SK-N-SH (cell line): ENCODE results near the gene FBN1.

ENCODE experiments used
- CHD2 ChIP-seq: fragments of 150-350 bp; IDR thresholded peaks from 2 replicates; pipeline ENCODE4 v1.6.1; 2018; ENCODE audit warnings: low read length; ENCODE audit not compliant: partially characterized antibody
- EP300 ChIP-seq, 2 experiments: IDR thresholded peaks; 2 replicates each; pipeline versions ENCODE4 v1.4.0 to v1.6.1; 2012; ENCODE audit warnings: borderline replicate concordance in 1 of 2, low read depth in 1 of 2, low read length in 1 of 2
- FOXJ3 ChIP-seq: sonication (generic); formaldehyde crosslinking; IDR thresholded peaks from 2 replicates; pipeline ENCODE4 v1.5.1; 2020; ENCODE audit warnings: mild to moderate bottlenecking, missing genetic modification reagents
- FOXM1 ChIP-seq: IDR thresholded peaks from 2 replicates; pipeline ENCODE4 v1.4.0; 2012; ENCODE audit warnings: low read depth, mild to moderate bottlenecking
- NFIC ChIP-seq: IDR thresholded peaks from 2 replicates; pipeline ENCODE4 v1.4.0; 2012; ENCODE audit warnings: borderline replicate concordance
- RCOR1 ChIP-seq: fragments of 150-350 bp; IDR thresholded peaks from 2 replicates; pipeline ENCODE4 v1.6.1; 2017; ENCODE audit warnings: antibody characterized with exemption, low read length
- TEAD4 ChIP-seq: IDR thresholded peaks from 2 replicates; pipeline ENCODE4 v1.4.0; 2012; ENCODE audit warnings: mild to moderate bottlenecking, borderline replicate concordance; ENCODE audit not compliant: insufficient read depth
- TF ChIP-seq, protein P1 (sequence below): fragments of 200-600 bp; sonication (generic); IDR thresholded peaks from 2 replicates; pipeline ENCODE4 v1.6.1; 2017; ENCODE audit warnings: antibody characterized with exemption, mild to moderate bottlenecking, moderate library complexity
- TF ChIP-seq, protein P2 (sequence below): IDR thresholded peaks from 2 replicates; pipeline ENCODE4 v1.4.0; 2012; ENCODE audit warnings: low read depth
- TF ChIP-seq, protein P3 (sequence below): fragments of 150-350 bp; IDR thresholded peaks from 2 replicates; pipeline ENCODE4 v1.6.1; 2016; ENCODE audit warnings: mild to moderate bottlenecking, low read depth, low read length
- TF ChIP-seq, protein P4 (sequence below): IDR thresholded peaks from 2 replicates; pipeline ENCODE4; 2012
- TF ChIP-seq, protein P5 (sequence below): fragments of 150-350 bp; IDR thresholded peaks from 2 replicates; pipeline ENCODE4 v1.6.1; 2017; ENCODE audit warnings: antibody characterized with exemption, low read length, low read depth, borderline replicate concordance

DNA sequence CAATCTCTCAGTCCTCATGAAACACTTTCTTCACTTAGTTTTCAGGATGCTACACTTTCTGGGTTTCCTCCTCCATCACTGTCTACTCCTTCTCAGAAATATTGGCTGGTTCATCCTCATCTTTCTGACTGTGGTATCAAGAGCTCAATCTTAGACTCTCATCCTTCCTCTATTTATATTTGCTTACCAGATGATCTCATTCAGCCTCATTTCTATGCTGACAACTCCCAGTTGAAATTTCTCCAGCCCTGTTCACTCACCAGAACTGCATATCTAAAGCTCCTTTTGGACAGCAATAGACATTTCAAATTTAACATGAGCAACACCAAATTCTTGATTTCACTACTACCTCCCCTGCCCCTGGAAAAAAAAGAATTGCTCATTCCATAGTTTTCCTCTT, 48.0 kb upstream of the FBN1 start:
- TF ChIP-seq CHD2 (no peak), EP300 (IDR thresholded peaks at IDR 0.05; ENCODE audit: borderline replicate concordance in 1 of 2, low read depth in 1 of 2, low read length in 1 of 2) (peak in 1 of 2 experiments; percentile 86; a peak in 1 of 4 replicates), TEAD4 (peak; percentile 62; the same call in 1 of the 2 replicates), FOXM1 (no peak; the same call in 1 of the 2 replicates), NFIC (peak; percentile 79), RCOR1 (no peak), FOXJ3 (CRISPR knock-in tag) (no peak)
- TF ChIP-seq, protein P1, sequence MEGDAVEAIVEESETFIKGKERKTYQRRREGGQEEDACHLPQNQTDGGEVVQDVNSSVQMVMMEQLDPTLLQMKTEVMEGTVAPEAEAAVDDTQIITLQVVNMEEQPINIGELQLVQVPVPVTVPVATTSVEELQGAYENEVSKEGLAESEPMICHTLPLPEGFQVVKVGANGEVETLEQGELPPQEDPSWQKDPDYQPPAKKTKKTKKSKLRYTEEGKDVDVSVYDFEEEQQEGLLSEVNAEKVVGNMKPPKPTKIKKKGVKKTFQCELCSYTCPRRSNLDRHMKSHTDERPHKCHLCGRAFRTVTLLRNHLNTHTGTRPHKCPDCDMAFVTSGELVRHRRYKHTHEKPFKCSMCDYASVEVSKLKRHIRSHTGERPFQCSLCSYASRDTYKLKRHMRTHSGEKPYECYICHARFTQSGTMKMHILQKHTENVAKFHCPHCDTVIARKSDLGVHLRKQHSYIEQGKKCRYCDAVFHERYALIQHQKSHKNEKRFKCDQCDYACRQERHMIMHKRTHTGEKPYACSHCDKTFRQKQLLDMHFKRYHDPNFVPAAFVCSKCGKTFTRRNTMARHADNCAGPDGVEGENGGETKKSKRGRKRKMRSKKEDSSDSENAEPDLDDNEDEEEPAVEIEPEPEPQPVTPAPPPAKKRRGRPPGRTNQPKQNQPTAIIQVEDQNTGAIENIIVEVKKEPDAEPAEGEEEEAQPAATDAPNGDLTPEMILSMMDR = no peak
- TF ChIP-seq, protein P2, sequence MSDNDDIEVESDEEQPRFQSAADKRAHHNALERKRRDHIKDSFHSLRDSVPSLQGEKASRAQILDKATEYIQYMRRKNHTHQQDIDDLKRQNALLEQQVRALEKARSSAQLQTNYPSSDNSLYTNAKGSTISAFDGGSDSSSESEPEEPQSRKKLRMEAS = no peak
- TF ChIP-seq, protein P3, sequence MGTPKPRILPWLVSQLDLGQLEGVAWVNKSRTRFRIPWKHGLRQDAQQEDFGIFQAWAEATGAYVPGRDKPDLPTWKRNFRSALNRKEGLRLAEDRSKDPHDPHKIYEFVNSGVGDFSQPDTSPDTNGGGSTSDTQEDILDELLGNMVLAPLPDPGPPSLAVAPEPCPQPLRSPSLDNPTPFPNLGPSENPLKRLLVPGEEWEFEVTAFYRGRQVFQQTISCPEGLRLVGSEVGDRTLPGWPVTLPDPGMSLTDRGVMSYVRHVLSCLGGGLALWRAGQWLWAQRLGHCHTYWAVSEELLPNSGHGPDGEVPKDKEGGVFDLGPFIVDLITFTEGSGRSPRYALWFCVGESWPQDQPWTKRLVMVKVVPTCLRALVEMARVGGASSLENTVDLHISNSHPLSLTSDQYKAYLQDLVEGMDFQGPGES = no peak
- TF ChIP-seq, protein P4, sequence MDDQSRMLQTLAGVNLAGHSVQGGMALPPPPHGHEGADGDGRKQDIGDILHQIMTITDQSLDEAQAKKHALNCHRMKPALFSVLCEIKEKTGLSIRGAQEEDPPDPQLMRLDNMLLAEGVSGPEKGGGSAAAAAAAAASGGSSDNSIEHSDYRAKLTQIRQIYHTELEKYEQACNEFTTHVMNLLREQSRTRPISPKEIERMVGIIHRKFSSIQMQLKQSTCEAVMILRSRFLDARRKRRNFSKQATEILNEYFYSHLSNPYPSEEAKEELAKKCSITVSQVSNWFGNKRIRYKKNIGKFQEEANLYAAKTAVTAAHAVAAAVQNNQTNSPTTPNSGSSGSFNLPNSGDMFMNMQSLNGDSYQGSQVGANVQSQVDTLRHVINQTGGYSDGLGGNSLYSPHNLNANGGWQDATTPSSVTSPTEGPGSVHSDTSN = peak; percentile 79
- TF ChIP-seq, protein P5, sequence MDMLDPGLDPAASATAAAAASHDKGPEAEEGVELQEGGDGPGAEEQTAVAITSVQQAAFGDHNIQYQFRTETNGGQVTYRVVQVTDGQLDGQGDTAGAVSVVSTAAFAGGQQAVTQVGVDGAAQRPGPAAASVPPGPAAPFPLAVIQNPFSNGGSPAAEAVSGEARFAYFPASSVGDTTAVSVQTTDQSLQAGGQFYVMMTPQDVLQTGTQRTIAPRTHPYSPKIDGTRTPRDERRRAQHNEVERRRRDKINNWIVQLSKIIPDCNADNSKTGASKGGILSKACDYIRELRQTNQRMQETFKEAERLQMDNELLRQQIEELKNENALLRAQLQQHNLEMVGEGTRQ = no peak
